HCT116 (cell line): ENCODE results near the gene HK1. TPM values are rescaled to one million over a fixed set of nuclear protein-coding genes. Genes with fewer than 3 reads are reported as not detected.

ENCODE experiments used
- ATAC-seq: fragments of 200-7000 bp; cut with Tn5 transposase; 2 replicates; pipeline ENCODE4 v1.9.1; 2020; ENCODE audit warnings: mild to moderate bottlenecking, moderate library complexity
- BruUV-seq: library from RNA; stranded (reverse); fragments of 400-500 nt; replicated peaks from 2 replicates; lab custom pipeline; 2021; lab: Mats Ljungman, UMichigan
- CTCF ChIA-PET: fragments of 300-600 bp; sonication (Branson Sonifier 250); formaldehyde crosslinking; loops from one replicate; lab custom pipeline; 2021; ENCODE audit warnings: antibody characterized with exemption; lab: Charles Lee
- POLR2A ChIA-PET: fragments of 300-600, 350-600 bp; sonication (Branson Sonifier 250); formaldehyde crosslinking; loops from one replicate; lab custom pipeline; 2021; ENCODE audit warnings: antibody characterized with exemption; lab: Charles Lee
- RAD21 ChIA-PET, 2 experiments: fragments of 300-600 bp; sonication (Branson Sonifier 250); formaldehyde crosslinking; loops; one replicate each; lab custom pipeline; 2023; ENCODE audit warnings: low total read pairs in 2 of 2; ENCODE audit not compliant: uncharacterized antibody in 2 of 2, unreplicated experiment in 2 of 2, low non-redundant PET in 1 of 2; lab: Charles Lee
- DNase-seq: peaks from one replicate; pipeline ENCODE4 v3.0.0-alpha.2; 2010; ENCODE audit warnings: low read depth, low spot score
- H2AFZ ChIP-seq: fragments of 200-600 bp; shearing (Covaris generic), sonication (generic); 2 replicates; pipeline ENCODE4 v1.6.1; 2017; ENCODE audit warnings: low read depth, mixed run types, mixed read lengths, antibody characterized with exemption, low read length; ENCODE audit not compliant: poor library complexity, severe bottlenecking
- H3K27ac ChIP-seq: 2 replicates; pipeline ENCODE4 v1.5.1; 2012; ENCODE audit warnings: low read depth, low read length
- H3K27me3 ChIP-seq: fragments of 200-600 bp; sonication (generic); 2 replicates; pipeline ENCODE4 v1.6.1; 2016; ENCODE audit warnings: mixed run types, low read length, mixed read lengths; ENCODE audit not compliant: insufficient read depth
- H3K36me3 ChIP-seq, 2 experiments: fragments of 200-500 bp in 1 of 2; fragments of 200-600 bp in 1 of 2; sonication (Bioruptor generic) in 1 of 2; sonication (generic) in 1 of 2; 2 replicates each; pipeline versions ENCODE4 v1.5.1 to v1.6.1; 2014 to 2016; ENCODE audit warnings: low read length in 2 of 2, inconsistent platforms in 1 of 2, mixed read lengths in 1 of 2, mixed run types in 1 of 2; ENCODE audit not compliant: insufficient read depth in 2 of 2, control insufficient read depth in 1 of 2
- H3K4me1 ChIP-seq, 2 experiments: fragments of 200-600 bp in 1 of 2; sonication (generic) in 1 of 2; 2 replicates each; pipeline versions ENCODE4 v1.5.1 to v1.6.1; 2012 to 2017; ENCODE audit warnings: low read length in 2 of 2, inconsistent platforms in 1 of 2, mild to moderate bottlenecking in 1 of 2, mixed read lengths in 1 of 2, mixed run types in 1 of 2, moderate library complexity in 1 of 2; ENCODE audit not compliant: insufficient read depth in 2 of 2, control insufficient read depth in 1 of 2
- H3K4me2 ChIP-seq: fragments of 200-600 bp; sonication (generic); 2 replicates; pipeline ENCODE4 v1.6.1; 2017; ENCODE audit warnings: mixed run types, low read length, mixed read lengths
- H3K4me3 ChIP-seq, 2 experiments: fragments of 200-600 bp in 1 of 2; sonication (generic) in 1 of 2; replicated peaks in 1 of 2; 2 replicates each; pipeline ENCODE4 v1.5.1; 2011 to 2016; ENCODE audit warnings: low read length in 2 of 2, control low read depth in 1 of 2, low read depth in 1 of 2, mild to moderate bottlenecking in 1 of 2, mixed read lengths in 1 of 2, mixed run types in 1 of 2
- H3K79me2 ChIP-seq: fragments of 200-600 bp; sonication (generic); 2 replicates; pipeline ENCODE4 v1.6.1; 2017; ENCODE audit warnings: mild to moderate bottlenecking, mixed run types, low read length, moderate library complexity, mixed read lengths; ENCODE audit not compliant: insufficient read depth
- H3K9ac ChIP-seq: fragments of 200-600 bp; sonication (generic); 2 replicates; pipeline ENCODE4 v1.6.1; 2016; ENCODE audit warnings: low read length, mixed read lengths
- H3K9me2 ChIP-seq: fragments of 200-600 bp; sonication (generic), shearing (Covaris generic); 2 replicates; pipeline ENCODE4 v1.6.1; 2017; ENCODE audit warnings: mixed run types, mild to moderate bottlenecking, moderate library complexity; ENCODE audit not compliant: insufficient read depth
- H3K9me3 ChIP-seq, 2 experiments: fragments of 200-500 bp in 1 of 2; fragments of 200-600 bp in 1 of 2; sonication (Bioruptor generic) in 1 of 2; sonication (generic) in 1 of 2; 2 replicates each; pipeline ENCODE4 v1.6.1; 2014 to 2017; ENCODE audit warnings: low read length in 2 of 2, mixed read lengths in 2 of 2, inconsistent platforms in 1 of 2, low read depth in 1 of 2, mild to moderate bottlenecking in 1 of 2, mixed run types in 1 of 2, moderate library complexity in 1 of 2; ENCODE audit not compliant: control insufficient read depth in 1 of 2, insufficient read depth in 1 of 2
- H4K20me1 ChIP-seq: fragments of 200-600 bp; sonication (generic), shearing (Covaris generic); 2 replicates; pipeline ENCODE4 v1.6.1; 2017; ENCODE audit warnings: mixed run types, mild to moderate bottlenecking, moderate library complexity; ENCODE audit not compliant: insufficient read depth
- CEBPB ChIP-seq: IDR thresholded peaks from 2 replicates; pipeline ENCODE4 v1.6.1; 2012; ENCODE audit warnings: low read depth
- EGR1 ChIP-seq: IDR thresholded peaks from 2 replicates; pipeline ENCODE4 v1.6.1; 2012; ENCODE audit warnings: low read depth
- ELF1 ChIP-seq: IDR thresholded peaks from 2 replicates; pipeline ENCODE4 v1.6.1; 2012; ENCODE audit warnings: low read depth, borderline replicate concordance
- EZH2 ChIP-seq: fragments of 200-600 bp; sonication (generic); IDR thresholded peaks from 2 replicates; pipeline ENCODE4 v1.6.1; 2017; ENCODE audit warnings: antibody characterized with exemption, mixed run types
- EZH2phosphoT487 ChIP-seq: fragments of 200-600 bp; IDR thresholded peaks from 2 replicates; pipeline ENCODE4 v1.6.1; 2018; ENCODE audit warnings: antibody characterized with exemption, borderline replicate concordance
- JUND ChIP-seq: IDR thresholded peaks from 2 replicates; pipeline ENCODE4 v1.6.1; 2012
- POLR2A ChIP-seq: IDR thresholded peaks from 2 replicates; pipeline ENCODE4 v1.7.0; 2011; ENCODE audit warnings: borderline replicate concordance; ENCODE audit not compliant: insufficient read depth, insufficient read length; ENCODE audit errors: extremely low read depth
- RAD21 ChIP-seq: IDR thresholded peaks from 2 replicates; pipeline ENCODE4 v1.6.1; 2012; ENCODE audit warnings: low read depth, mild to moderate bottlenecking
- SIN3A ChIP-seq: IDR thresholded peaks from 2 replicates; pipeline ENCODE4 v1.6.1; 2012; ENCODE audit warnings: low read depth
- SP1 ChIP-seq: IDR thresholded peaks from 2 replicates; pipeline ENCODE4 v1.6.1; 2012; ENCODE audit warnings: low read depth
- TCF7L2 ChIP-seq: IDR thresholded peaks from 2 replicates; pipeline ENCODE4 v1.7.0; 2011; ENCODE audit warnings: borderline replicate concordance, inconsistent platforms; ENCODE audit not compliant: insufficient read depth, insufficient read length; ENCODE audit errors: extremely low read depth
- YY1 ChIP-seq: IDR thresholded peaks from 2 replicates; pipeline ENCODE4 v1.6.1; 2011; ENCODE audit warnings: low read length, low read depth, moderate library complexity, mild to moderate bottlenecking; ENCODE audit not compliant: insufficient replicate concordance; ENCODE audit errors: extremely low read depth
- ZFX ChIP-seq: fragments of 450-650 bp; IDR thresholded peaks from 2 replicates; pipeline ENCODE4 v1.6.1; 2017
- intact Hi-C: fragments of 100-400 bp; cut with micrococcal nuclease; formaldehyde crosslinking; loops from 2 replicates; pipeline ENCODE4 v1.10.0; 2022
- total RNA-seq: library from RNA; stranded (reverse); gene quantifications from one replicate; pipeline ENCODE4 v1.2.1, GENCODE V29; 2021; ENCODE audit not compliant: unreplicated experiment
- TF ChIP-seq, protein P1 (sequence below): IDR thresholded peaks from 2 replicates; pipeline ENCODE4 v1.6.1; 2011; ENCODE audit warnings: mild to moderate bottlenecking, low read length, moderate library complexity; ENCODE audit not compliant: insufficient replicate concordance; ENCODE audit errors: extremely low read depth
- TF ChIP-seq, protein P2 (sequence below): IDR thresholded peaks from 2 replicates; pipeline ENCODE4 v1.6.1; 2012
- TF ChIP-seq, protein P3 (sequence below): IDR thresholded peaks from 2 replicates; pipeline ENCODE4 v1.6.1; 2012; ENCODE audit warnings: low read depth
- TF ChIP-seq, protein P4 (sequence below), 3 experiments: fragments of 200-600 bp in 1 of 3; sonication (generic) in 1 of 3; IDR thresholded peaks in 2 of 3; conservative IDR thresholded peaks in 1 of 3; 2 replicates each; pipeline ENCODE4 v1.5.1; 2012 to 2017; ENCODE audit warnings: low read depth in 2 of 3, low read length in 2 of 3, antibody characterized with exemption in 1 of 3, borderline replicate concordance in 1 of 3, control low read depth in 1 of 3, mild to moderate bottlenecking in 1 of 3, mixed read lengths in 1 of 3, mixed run types in 1 of 3, moderate library complexity in 1 of 3; ENCODE audit not compliant: insufficient read depth in 1 of 3
- TF ChIP-seq, protein P5 (sequence below): IDR thresholded peaks from 2 replicates; pipeline ENCODE4 v1.6.1; 2012

Gene HK1
- total RNA-seq, 1 experiment from 2014 or later: 50.3 TPM

DNA sequence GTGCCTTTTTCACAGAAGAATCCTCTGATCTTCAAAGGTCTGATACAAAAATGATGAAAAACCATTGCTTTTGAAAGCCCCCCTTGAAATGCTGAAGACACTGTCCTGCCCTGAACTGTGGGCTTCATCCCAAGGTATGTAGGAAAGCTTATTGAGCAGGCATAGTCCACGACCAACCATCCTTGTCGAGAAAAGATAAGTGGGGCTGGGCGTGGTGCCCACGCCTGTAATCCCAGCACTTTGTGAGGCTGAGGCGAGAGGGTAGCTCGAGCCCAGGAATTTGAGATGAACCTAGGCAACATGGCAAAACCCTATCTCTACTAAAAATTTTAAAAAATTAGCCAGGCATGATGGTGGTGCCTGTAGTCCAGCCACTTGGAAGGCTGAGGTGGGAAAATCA is 112.9 kb downstream of the HK1 start:
- no peak overlapping the region for H3K4me2 ChIP-seq
- ATAC-seq (no peak), DNase-seq (no peak)
- no peaks in the 10 kb centered on the region for H3K79me2 ChIP-seq
- no peaks in the 10 kb centered on the region for H3K9me3 ChIP-seq
- intact Hi-C loops: loop anchor here (5.0 kb wide), 1 partner anchor 384 kb away; no protein-coding TSS in a partner anchor
- no peak overlapping the region for H3K4me3 ChIP-seq
- TF ChIP-seq JUND (no peak), SIN3A (no peak), TCF7L2 (no peak), EZH2phosphoT487 (no peak), SP1 (no peak), POLR2A (no peak), ZFX (no peak), CEBPB (no peak), RAD21 (no peak), ELF1 (no peak), YY1 (no peak), EZH2 (no peak), EGR1 (no peak)
- TF ChIP-seq, protein P1, sequence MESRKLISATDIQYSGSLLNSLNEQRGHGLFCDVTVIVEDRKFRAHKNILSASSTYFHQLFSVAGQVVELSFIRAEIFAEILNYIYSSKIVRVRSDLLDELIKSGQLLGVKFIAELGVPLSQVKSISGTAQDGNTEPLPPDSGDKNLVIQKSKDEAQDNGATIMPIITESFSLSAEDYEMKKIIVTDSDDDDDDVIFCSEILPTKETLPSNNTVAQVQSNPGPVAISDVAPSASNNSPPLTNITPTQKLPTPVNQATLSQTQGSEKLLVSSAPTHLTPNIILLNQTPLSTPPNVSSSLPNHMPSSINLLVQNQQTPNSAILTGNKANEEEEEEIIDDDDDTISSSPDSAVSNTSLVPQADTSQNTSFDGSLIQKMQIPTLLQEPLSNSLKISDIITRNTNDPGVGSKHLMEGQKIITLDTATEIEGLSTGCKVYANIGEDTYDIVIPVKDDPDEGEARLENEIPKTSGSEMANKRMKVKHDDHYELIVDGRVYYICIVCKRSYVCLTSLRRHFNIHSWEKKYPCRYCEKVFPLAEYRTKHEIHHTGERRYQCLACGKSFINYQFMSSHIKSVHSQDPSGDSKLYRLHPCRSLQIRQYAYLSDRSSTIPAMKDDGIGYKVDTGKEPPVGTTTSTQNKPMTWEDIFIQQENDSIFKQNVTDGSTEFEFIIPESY: no peak
- TF ChIP-seq, protein P2, sequence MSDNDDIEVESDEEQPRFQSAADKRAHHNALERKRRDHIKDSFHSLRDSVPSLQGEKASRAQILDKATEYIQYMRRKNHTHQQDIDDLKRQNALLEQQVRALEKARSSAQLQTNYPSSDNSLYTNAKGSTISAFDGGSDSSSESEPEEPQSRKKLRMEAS: no peak
- TF ChIP-seq, protein P3, sequence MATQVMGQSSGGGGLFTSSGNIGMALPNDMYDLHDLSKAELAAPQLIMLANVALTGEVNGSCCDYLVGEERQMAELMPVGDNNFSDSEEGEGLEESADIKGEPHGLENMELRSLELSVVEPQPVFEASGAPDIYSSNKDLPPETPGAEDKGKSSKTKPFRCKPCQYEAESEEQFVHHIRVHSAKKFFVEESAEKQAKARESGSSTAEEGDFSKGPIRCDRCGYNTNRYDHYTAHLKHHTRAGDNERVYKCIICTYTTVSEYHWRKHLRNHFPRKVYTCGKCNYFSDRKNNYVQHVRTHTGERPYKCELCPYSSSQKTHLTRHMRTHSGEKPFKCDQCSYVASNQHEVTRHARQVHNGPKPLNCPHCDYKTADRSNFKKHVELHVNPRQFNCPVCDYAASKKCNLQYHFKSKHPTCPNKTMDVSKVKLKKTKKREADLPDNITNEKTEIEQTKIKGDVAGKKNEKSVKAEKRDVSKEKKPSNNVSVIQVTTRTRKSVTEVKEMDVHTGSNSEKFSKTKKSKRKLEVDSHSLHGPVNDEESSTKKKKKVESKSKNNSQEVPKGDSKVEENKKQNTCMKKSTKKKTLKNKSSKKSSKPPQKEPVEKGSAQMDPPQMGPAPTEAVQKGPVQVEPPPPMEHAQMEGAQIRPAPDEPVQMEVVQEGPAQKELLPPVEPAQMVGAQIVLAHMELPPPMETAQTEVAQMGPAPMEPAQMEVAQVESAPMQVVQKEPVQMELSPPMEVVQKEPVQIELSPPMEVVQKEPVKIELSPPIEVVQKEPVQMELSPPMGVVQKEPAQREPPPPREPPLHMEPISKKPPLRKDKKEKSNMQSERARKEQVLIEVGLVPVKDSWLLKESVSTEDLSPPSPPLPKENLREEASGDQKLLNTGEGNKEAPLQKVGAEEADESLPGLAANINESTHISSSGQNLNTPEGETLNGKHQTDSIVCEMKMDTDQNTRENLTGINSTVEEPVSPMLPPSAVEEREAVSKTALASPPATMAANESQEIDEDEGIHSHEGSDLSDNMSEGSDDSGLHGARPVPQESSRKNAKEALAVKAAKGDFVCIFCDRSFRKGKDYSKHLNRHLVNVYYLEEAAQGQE: no peak
- TF ChIP-seq, protein P4, sequence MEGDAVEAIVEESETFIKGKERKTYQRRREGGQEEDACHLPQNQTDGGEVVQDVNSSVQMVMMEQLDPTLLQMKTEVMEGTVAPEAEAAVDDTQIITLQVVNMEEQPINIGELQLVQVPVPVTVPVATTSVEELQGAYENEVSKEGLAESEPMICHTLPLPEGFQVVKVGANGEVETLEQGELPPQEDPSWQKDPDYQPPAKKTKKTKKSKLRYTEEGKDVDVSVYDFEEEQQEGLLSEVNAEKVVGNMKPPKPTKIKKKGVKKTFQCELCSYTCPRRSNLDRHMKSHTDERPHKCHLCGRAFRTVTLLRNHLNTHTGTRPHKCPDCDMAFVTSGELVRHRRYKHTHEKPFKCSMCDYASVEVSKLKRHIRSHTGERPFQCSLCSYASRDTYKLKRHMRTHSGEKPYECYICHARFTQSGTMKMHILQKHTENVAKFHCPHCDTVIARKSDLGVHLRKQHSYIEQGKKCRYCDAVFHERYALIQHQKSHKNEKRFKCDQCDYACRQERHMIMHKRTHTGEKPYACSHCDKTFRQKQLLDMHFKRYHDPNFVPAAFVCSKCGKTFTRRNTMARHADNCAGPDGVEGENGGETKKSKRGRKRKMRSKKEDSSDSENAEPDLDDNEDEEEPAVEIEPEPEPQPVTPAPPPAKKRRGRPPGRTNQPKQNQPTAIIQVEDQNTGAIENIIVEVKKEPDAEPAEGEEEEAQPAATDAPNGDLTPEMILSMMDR (IDR thresholded peaks at IDR 0.05 in 2 of 3, conservative IDR thresholded peaks at IDR 0.05 in 1 of 3; ENCODE audit: borderline replicate concordance in 1 of 3, insufficient read depth in 1 of 3, low read depth in 2 of 3, low read length in 2 of 3): no peak
- TF ChIP-seq, protein P5, sequence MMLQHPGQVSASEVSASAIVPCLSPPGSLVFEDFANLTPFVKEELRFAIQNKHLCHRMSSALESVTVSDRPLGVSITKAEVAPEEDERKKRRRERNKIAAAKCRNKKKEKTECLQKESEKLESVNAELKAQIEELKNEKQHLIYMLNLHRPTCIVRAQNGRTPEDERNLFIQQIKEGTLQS: no peak
- TF ChIP-seq, all 23 proteins: peak for 0
- Histone ChIP-seq H3K4me1 (peaks cover 0 to 7% of the 10 kb centered on the region in 2 experiments; a peak in 1 of 4 replicates), H3K27me3 (no peaks in the 10 kb centered on the region), H2AFZ (no peak overlapping the region), H3K9me2 (no peaks in the 10 kb centered on the region), H4K20me1 (no peaks in the 10 kb centered on the region), H3K36me3 (0 out of 4 replicates have a peak, but pooled peaks cover 3 to 8% of the 10 kb centered on the region in 2 experiments), H3K9ac (no peak overlapping the region), H3K27ac (no peak overlapping the region)
- no TSS peak for BruUV-seq
- RAD21 ChIA-PET: interaction anchor here in 1 of 2 experiments (0.6 kb wide), 1 partner anchor 386 kb away, joined by 3 read pairs; no protein-coding TSS in a partner anchor
- POLR2A ChIA-PET: no interaction called here
- CTCF ChIA-PET: interaction anchor here (1.5 kb wide), 1 partner anchor 13 kb away, joined by 3 read pairs; no protein-coding TSS in a partner anchor
